A673 (cell line): ENCODE measurements around the gene CERS2.

Source experiments
- CTCF ChIP-seq: fragments of 300-800, 200-600 bp; sonication (generic); conservative IDR thresholded peaks from 2 replicates; pipeline ENCODE4 v1.5.1; 2017; ENCODE audit warnings: low read depth, mild to moderate bottlenecking, antibody characterized with exemption, low read length, moderate library complexity, mixed read lengths
- EZH2 ChIP-seq: fragments of 200-600 bp; sonication (generic); IDR thresholded peaks from 2 replicates; pipeline ENCODE4 v1.6.1; 2017; ENCODE audit warnings: borderline replicate concordance, low read depth, mild to moderate bottlenecking, mixed read lengths, antibody characterized with exemption, low read length; ENCODE audit not compliant: poor library complexity, severe bottlenecking

GRCh38 chr1:150976879-150977694 lies 2.5 kb upstream of the CERS2 start:
- no peak for TF ChIP-seq CTCF
- TF ChIP-seq EZH2 = no peak
